ENCODE data around the gene FADS2. TPM values are rescaled to one million over a fixed set of nuclear protein-coding genes. Genes with fewer than 3 reads are reported as not detected.

The FADS2 gene
- total and polyA plus RNA-seq, 2 of the 13 experiments (the other 11 are each of a cell fraction or from before 2014, with no cell fraction given) = 90.1 to 124 TPM

DNA sequence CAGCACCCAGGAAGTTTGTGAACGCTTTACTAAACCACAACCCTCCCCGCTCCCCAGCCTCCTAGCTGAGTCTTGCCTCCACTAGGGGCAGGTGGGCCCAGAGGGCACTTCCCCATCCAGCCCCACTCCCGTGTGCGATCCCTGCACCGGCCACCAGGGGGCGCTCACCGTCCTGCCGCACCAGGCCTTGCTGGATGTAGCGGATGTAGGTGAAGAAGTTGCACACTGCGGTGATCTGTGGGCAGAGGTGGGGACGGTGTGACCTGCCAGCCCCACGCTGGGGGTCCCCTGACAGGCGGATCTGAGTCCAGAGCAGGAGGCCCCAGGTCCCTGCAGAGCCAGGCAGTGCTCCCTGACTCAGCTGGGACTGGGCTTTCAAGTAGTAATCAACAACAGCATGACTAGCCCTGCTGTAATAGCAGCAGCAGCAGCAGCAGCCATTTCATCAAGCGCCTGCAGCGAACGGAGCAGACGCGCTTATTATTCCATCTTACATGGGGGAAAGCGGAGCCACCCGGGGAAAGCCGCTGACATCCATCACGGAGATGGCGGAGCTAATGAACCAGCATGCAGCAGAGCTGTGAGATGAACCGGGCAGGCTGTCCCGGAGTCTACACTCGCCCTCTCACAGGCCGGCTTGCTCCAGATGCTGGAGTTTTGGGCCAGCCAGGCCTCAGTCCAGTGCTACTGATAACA, 71.2 kb downstream of the FADS2 start:
- intact Hi-C loops (cut with micrococcal nuclease; ENCODE audit: unreplicated experiment) = loop anchor here (1.0 to 2.0 kb wide), 3 partner anchors 48 to 156 kb away; no protein-coding TSS in a partner anchor
- in situ Hi-C loops (cut with HindIII; ENCODE audit: extremely low pct_ligation_motif_present, low pct_unique_long_range_greater_than_20kb) = loop anchor here (5.0 kb wide), 2 partner anchors 48 to 158 kb away; no protein-coding TSS in a partner anchor
- no peak overlapping the region for H3K4me3 ChIP-seq (replicated peaks in 1 of 3; ENCODE audit: insufficient read depth in 1 of 3, low read depth in 2 of 3, low read length in 3 of 3)
- no peaks in the 10 kb centered on the region for H3K9me3 ChIP-seq (ENCODE audit: low read length)
- no peaks in the 10 kb centered on the region for H3K79me2 ChIP-seq (ENCODE audit: insufficient read depth, low read length)
- peaks cover 24% of the 10 kb centered on the region for H3K4me1 ChIP-seq (ENCODE audit: insufficient read depth, low read length)
- no peak overlapping the region for H2AFZ ChIP-seq (ENCODE audit: low read length)
- peak; percentile 72 for DNase-seq (ENCODE audit: low spot score)
- H3K27ac ChIP-seq (ENCODE audit: extremely low read length, insufficient read depth, low read length) = no peak overlapping the region
- FAIRE-seq = peak; percentile 86
- no CpG with 5 or more reads among the region's 27 CpGs for WGBS (ENCODE audit: low lambda C conversion rate)
- peak overlapping the region; percentile 46 for H3K4me2 ChIP-seq (ENCODE audit: low read depth, low read length)
- no peaks in the 10 kb centered on the region for H3K27me3 ChIP-seq (ENCODE audit: control insufficient read depth in 1 of 2, insufficient read depth in 2 of 2, low read length in 2 of 2)
- BruUV-seq (replicated peaks) = no TSS peak
- CTCF ChIA-PET (ENCODE audit: low intra/inter-chr PET ratio, low total read pairs) = interaction anchor here (0.9 to 4.6 kb wide), 11 partner anchors 12 to 208 kb away, joined by 3 to 124 read pairs (median 6); no protein-coding TSS in a partner anchor
- no peaks in the 10 kb centered on the region for H4K20me1 ChIP-seq (ENCODE audit: insufficient read depth, low read length)
- ATAC-seq = peak; percentile 85
- H3K9ac ChIP-seq (ENCODE audit: insufficient read depth, low read depth, low read length) = no peak overlapping the region
- POLR2A ChIA-PET = interaction anchor here (0.6 to 3.4 kb wide), 11 partner anchors 10 to 82 kb away, joined by 3 to 20 read pairs (median 7); partner anchors contain the start of gene FTH1
- H3K36me3 ChIP-seq (replicated peaks in 1 of 2; ENCODE audit: control insufficient read depth in 1 of 2, insufficient read depth in 2 of 2, low read length in 2 of 2) = no peaks in the 10 kb centered on the region
- no peak for TF ChIP-seq FOXA1 (IDR thresholded peaks at IDR 0.05)
- TF ChIP-seq FOXA1 (CRISPR knock-in tag; IDR thresholded peaks at IDR 0.05) = peak; percentile 30; the same call in 1 of the 2 replicates
- TF ChIP-seq ZNF792 (CRISPR knock-in tag; IDR thresholded peaks at IDR 0.05) = 0 out of 2 replicates have a peak, but pooled peaks have one; percentile 50
- TF ChIP-seq CHCHD3 (CRISPR knock-in tag; IDR thresholded peaks at IDR 0.05) = no peak
- 0 out of 2 replicates have a peak, but pooled peaks have one; percentile 53 for TF ChIP-seq ZNF335 (CRISPR knock-in tag; IDR thresholded peaks at IDR 0.05)
- no peak for TF ChIP-seq KDM1A (CRISPR knock-in tag; IDR thresholded peaks at IDR 0.05)
- TF ChIP-seq ATM (IDR thresholded peaks at IDR 0.05; ENCODE audit: borderline replicate concordance) = no peak
- no peak for TF ChIP-seq NKX3-1 (CRISPR knock-in tag; IDR thresholded peaks at IDR 0.05)
- no peak for TF ChIP-seq KDM6A (CRISPR knock-in tag; IDR thresholded peaks at IDR 0.05; ENCODE audit: low read depth)
- TF ChIP-seq ZNF101 (CRISPR knock-in tag; IDR thresholded peaks at IDR 0.05; ENCODE audit: borderline replicate concordance, low read depth) = no peak
- TF ChIP-seq ZNF768 (CRISPR knock-in tag; IDR thresholded peaks at IDR 0.05) = peak; percentile 57; the same call in 1 of the 2 replicates
- 0 out of 2 replicates have a peak, but pooled peaks have one; percentile 37 for TF ChIP-seq ZNF263 (CRISPR knock-in tag; IDR thresholded peaks at IDR 0.05)
- TF ChIP-seq ZNF598 (CRISPR knock-in tag; IDR thresholded peaks at IDR 0.05; ENCODE audit: borderline replicate concordance) = peak; percentile 58; the same call in 1 of the 2 replicates
- 0 out of 2 replicates have a peak, but pooled peaks have one; percentile 41 for TF ChIP-seq KMT2A (CRISPR knock-in tag; IDR thresholded peaks at IDR 0.05)
- TF ChIP-seq ZNF124 (CRISPR knock-in tag; IDR thresholded peaks at IDR 0.05) = 0 out of 2 replicates have a peak, but pooled peaks have one; percentile 44
- TF ChIP-seq, protein P1, sequence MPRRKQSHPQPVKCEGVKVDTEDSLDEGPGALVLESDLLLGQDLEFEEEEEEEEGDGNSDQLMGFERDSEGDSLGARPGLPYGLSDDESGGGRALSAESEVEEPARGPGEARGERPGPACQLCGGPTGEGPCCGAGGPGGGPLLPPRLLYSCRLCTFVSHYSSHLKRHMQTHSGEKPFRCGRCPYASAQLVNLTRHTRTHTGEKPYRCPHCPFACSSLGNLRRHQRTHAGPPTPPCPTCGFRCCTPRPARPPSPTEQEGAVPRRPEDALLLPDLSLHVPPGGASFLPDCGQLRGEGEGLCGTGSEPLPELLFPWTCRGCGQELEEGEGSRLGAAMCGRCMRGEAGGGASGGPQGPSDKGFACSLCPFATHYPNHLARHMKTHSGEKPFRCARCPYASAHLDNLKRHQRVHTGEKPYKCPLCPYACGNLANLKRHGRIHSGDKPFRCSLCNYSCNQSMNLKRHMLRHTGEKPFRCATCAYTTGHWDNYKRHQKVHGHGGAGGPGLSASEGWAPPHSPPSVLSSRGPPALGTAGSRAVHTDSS (CRISPR knock-in tag; conservative IDR thresholded peaks at IDR 0.05) = no peak
- no peak for TF ChIP-seq ARID2 (CRISPR knock-in tag; IDR thresholded peaks at IDR 0.05; ENCODE audit: borderline replicate concordance)
- TF ChIP-seq, protein P2, sequence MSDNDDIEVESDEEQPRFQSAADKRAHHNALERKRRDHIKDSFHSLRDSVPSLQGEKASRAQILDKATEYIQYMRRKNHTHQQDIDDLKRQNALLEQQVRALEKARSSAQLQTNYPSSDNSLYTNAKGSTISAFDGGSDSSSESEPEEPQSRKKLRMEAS (IDR thresholded peaks at IDR 0.05) = no peak
- TF ChIP-seq SMC3 (IDR thresholded peaks at IDR 0.05; ENCODE audit: low read length) = peak; percentile 84
- no peak for TF ChIP-seq KLF6 (CRISPR knock-in tag; IDR thresholded peaks at IDR 0.05)
- 0 out of 2 replicates have a peak, but pooled peaks have one; percentile 18 for TF ChIP-seq TBX2 (CRISPR knock-in tag; IDR thresholded peaks at IDR 0.05; ENCODE audit: borderline replicate concordance)
- no peak for TF ChIP-seq NFATC3 (CRISPR knock-in tag; IDR thresholded peaks at IDR 0.05)
- TF ChIP-seq, protein P3, sequence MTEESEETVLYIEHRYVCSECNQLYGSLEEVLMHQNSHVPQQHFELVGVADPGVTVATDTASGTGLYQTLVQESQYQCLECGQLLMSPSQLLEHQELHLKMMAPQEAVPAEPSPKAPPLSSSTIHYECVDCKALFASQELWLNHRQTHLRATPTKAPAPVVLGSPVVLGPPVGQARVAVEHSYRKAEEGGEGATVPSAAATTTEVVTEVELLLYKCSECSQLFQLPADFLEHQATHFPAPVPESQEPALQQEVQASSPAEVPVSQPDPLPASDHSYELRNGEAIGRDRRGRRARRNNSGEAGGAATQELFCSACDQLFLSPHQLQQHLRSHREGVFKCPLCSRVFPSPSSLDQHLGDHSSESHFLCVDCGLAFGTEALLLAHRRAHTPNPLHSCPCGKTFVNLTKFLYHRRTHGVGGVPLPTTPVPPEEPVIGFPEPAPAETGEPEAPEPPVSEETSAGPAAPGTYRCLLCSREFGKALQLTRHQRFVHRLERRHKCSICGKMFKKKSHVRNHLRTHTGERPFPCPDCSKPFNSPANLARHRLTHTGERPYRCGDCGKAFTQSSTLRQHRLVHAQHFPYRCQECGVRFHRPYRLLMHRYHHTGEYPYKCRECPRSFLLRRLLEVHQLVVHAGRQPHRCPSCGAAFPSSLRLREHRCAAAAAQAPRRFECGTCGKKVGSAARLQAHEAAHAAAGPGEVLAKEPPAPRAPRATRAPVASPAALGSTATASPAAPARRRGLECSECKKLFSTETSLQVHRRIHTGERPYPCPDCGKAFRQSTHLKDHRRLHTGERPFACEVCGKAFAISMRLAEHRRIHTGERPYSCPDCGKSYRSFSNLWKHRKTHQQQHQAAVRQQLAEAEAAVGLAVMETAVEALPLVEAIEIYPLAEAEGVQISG (CRISPR knock-in tag; IDR thresholded peaks at IDR 0.05) = peak; percentile 62; the same call in 1 of the 2 replicates

Measured in HepG2 (cell line).